Vagina (tissue), 2 donors: Measurements from ENCODE around the gene PHF23. TPM values are rescaled to one million over a fixed set of nuclear protein-coding genes. Genes with fewer than 3 reads are reported as not detected.

Experiments used
- DNase-seq, 2 donors: peaks; one replicate each; pipeline ENCODE4 v3.0.0-alpha.2; 2017; ENCODE audit errors: extremely low spot score in 2 of 2
- H3K27ac ChIP-seq: fragments of 200-600 bp; sonication (generic); one replicate; pipeline ENCODE4 v1.5.1; 2019
- H3K27me3 ChIP-seq: fragments of 200-600 bp; sonication (generic); one replicate; pipeline ENCODE4 v1.5.1; 2019
- H3K36me3 ChIP-seq, 2 donors: fragments of 200-600 bp; sonication (generic); one replicate each; pipeline ENCODE4 v1.5.1; 2017 to 2019
- H3K4me1 ChIP-seq: fragments of 200-600 bp; sonication (generic); one replicate; pipeline ENCODE4 v1.5.1; 2019
- H3K4me3 ChIP-seq, 2 donors: fragments of 200-600 bp; sonication (generic); 1 replicate in 1 of 2; 2 replicates in 1 of 2; pipeline ENCODE4 v1.5.1; 2016 to 2019
- H3K9me3 ChIP-seq: fragments of 200-600 bp; sonication (generic); one replicate; pipeline ENCODE4 v1.5.1; 2019
- CTCF ChIP-seq, 3 experiments: fragments of 450-650 bp in 2 of 3; fragments of 200-600 bp in 1 of 3; sonication (generic) in 1 of 3; IDR thresholded peaks; one replicate each; pipeline ENCODE4 v1.5.1; 2017 to 2019; ENCODE audit warnings: antibody characterized with exemption in 3 of 3, mild to moderate bottlenecking in 2 of 3, moderate library complexity in 2 of 3
- POLR2A ChIP-seq, 2 donors: fragments of 450-650 bp; IDR thresholded peaks; one replicate each; pipeline ENCODE4 v1.6.1; 2017; ENCODE audit warnings: antibody characterized with exemption in 2 of 2, mild to moderate bottlenecking in 2 of 2, moderate library complexity in 2 of 2
- POLR2AphosphoS5 ChIP-seq, 2 donors: sonication (generic); formaldehyde crosslinking; IDR thresholded peaks; one replicate each; pipeline ENCODE4 v1.9.0; 2017; ENCODE audit warnings: antibody characterized with exemption in 2 of 2, mild to moderate bottlenecking in 2 of 2, low read depth in 1 of 2; ENCODE audit not compliant: insufficient read depth in 1 of 2
- intact Hi-C: fragments of 100-400 bp; cut with DNase I; formaldehyde crosslinking; loops from one replicate; pipeline ENCODE4 v1.15.1; 2023
- total RNA-seq: library from RNA; depleted of rRNA; stranded (reverse); fragments of >200 nt; gene quantifications from one replicate; pipeline ENCODE4 v1.2.3, GENCODE V29; 2016

Gene PHF23
- total RNA-seq, 1 donor from 2014 or later = 24.8 TPM

DNA sequence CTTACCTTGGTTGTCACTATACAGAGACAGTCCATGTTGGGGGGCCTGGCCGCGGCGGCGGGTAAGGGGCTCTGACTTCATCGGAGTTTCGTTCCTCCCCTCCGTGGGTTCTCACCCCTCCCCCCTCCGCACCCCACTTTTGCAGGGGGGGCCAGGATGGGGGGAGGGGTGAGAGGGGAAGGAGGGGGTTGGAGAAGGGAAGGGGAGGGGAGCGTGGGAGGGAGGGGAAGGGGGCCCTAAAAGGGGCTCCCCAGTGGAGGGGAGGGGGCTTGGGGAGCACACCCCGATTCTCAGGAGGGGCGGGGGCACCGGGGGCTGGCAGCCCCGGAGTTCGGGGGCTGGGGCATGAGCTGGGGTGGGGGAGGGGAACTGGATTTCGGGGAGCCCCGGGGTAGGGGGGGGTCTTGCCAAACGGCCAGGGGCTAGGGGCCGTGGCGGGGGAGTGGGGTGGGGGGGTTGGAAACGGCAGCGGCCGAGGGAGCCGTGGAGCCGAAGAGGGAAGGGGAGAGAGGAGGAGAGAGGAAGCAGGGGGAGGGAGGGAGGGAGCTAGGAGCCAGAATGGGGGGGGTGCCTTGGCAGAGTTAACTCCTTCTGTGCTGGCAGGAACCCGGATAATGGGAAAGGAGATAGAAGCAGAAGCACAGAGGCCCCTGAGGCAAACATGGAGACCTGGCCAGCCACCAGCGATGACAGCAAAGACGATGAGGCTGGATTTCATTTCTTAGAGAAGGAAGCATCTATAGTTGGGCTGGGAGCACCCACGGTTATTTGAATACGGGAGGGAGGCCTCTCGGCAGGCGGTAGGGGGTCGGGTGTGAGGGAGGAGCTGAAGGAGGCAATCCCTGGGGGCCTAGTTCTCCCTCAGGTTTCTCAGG, 21.9 kb downstream of the PHF23 start:
- no peak for DNase-seq
- H3K9me3 ChIP-seq = no peaks in the 10 kb centered on the region
- TF ChIP-seq POLR2AphosphoS5 (IDR thresholded peaks at IDR 0.05; ENCODE audit: insufficient read depth in 1 of 2, low read depth in 1 of 2) (no peak), POLR2A (IDR thresholded peaks at IDR 0.05) (no peak), CTCF (IDR thresholded peaks at IDR 0.05) (no peak)
- peak overlapping the region; percentile 99 for H3K27ac ChIP-seq
- no peaks in the 10 kb centered on the region for H3K27me3 ChIP-seq
- intact Hi-C loops = no loop called here
- H3K4me3 ChIP-seq = peak overlapping the region; percentile 54 to 55
- H3K4me1 ChIP-seq = peaks cover 76% of the 10 kb centered on the region
- no peaks in the 10 kb centered on the region for H3K36me3 ChIP-seq

- peak overlapping the region; percentile 99 for H3K27ac ChIP-seq
- H3K36me3 ChIP-seq = no peaks in the 10 kb centered on the region
- DNase-seq = no peak
- TF ChIP-seq CTCF (IDR thresholded peaks at IDR 0.05) (no peak), POLR2A (IDR thresholded peaks at IDR 0.05) (no peak), POLR2AphosphoS5 (IDR thresholded peaks at IDR 0.05; ENCODE audit: insufficient read depth in 1 of 2, low read depth in 1 of 2) (no peak)
- no peaks in the 10 kb centered on the region for H3K9me3 ChIP-seq
- peaks cover 73% of the 10 kb centered on the region for H3K4me1 ChIP-seq
- intact Hi-C loops = no loop called here
- no peaks in the 10 kb centered on the region for H3K27me3 ChIP-seq
- peak overlapping the region; percentile 54 to 55 for H3K4me3 ChIP-seq
Observed at GRCh38 chr17:7216242-7217112, 22.8 kb downstream of the PHF23 start.

DNA sequence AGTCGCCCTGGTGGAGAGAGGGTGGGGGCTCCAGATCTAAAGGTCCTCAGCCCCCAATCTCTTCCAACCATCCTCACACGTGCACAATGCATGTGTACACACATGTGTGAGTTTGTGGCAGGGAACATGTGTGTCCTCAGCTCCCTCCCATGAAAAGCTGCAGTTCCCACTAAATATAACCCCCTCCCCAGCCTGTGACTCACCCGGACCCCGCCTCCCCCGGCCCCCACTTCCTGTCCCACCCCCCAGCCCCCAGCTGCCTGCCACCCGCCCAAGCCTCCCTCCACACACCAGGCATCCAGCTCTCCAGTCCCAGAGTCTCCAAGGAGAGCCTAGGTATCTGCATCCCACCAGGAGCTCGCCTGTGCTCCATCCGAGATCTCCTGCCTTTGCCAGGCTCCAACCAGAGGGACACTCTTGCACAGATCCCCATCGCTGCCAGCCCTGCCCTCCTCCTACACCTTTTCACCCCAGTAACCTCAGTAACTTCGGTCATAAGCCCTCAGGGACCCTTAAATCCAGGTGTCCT, 23.5 kb downstream of the PHF23 start:
- Histone ChIP-seq H3K4me3 (peak overlapping the region; percentile 54 to 55), H3K9me3 (no peaks in the 10 kb centered on the region), H3K27me3 (no peaks in the 10 kb centered on the region), H3K4me1 (peaks cover 72% of the 10 kb centered on the region), H3K36me3 (no peaks in the 10 kb centered on the region), H3K27ac (peak overlapping the region; percentile 99)
- TF ChIP-seq POLR2AphosphoS5 (IDR thresholded peaks at IDR 0.05; ENCODE audit: insufficient read depth in 1 of 2, low read depth in 1 of 2) (no peak), CTCF (IDR thresholded peaks at IDR 0.05) (no peak), POLR2A (IDR thresholded peaks at IDR 0.05) (no peak)
- DNase-seq = no peak
- intact Hi-C loops = no loop called here

DNA sequence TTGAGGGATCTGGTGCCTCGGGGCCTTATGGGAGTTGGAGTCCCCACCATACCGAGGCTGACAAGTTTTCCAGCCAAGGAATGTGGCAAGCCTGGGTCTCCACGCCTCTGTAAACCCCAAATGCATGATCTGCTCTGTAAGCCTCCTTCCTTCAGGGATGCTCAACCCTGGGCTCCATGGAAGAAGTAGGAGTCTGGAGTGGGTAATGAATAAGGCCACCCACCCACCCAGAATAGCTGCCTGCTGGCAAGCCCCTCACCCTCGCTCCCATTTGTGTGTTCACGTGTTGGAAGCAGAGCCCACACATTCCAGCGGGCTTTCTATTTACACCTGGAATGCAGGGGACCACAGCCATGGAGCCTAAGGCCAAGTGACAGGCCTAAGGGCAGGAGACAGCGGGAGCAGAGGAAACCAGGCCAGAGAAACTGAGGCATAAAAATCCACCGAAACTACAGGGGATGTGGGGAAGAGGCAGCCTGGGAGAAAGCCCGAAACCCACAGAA, 24.1 kb downstream of the PHF23 start:
- peak overlapping the region; percentile 54 to 55 for H3K4me3 ChIP-seq
- H3K27ac ChIP-seq = peak overlapping the region; percentile 99
- no peaks in the 10 kb centered on the region for H3K27me3 ChIP-seq
- no peaks in the 10 kb centered on the region for H3K36me3 ChIP-seq
- intact Hi-C loops = no loop called here
- peaks cover 68% of the 10 kb centered on the region for H3K4me1 ChIP-seq
- TF ChIP-seq POLR2AphosphoS5 (IDR thresholded peaks at IDR 0.05; ENCODE audit: insufficient read depth in 1 of 2, low read depth in 1 of 2) (peak in 1 of 2 donors; percentile 63), CTCF (IDR thresholded peaks at IDR 0.05) (no peak)
- no peaks in the 10 kb centered on the region for H3K9me3 ChIP-seq
- peak in 1 of 2 donors; percentile 99 for DNase-seq
